ENCODE measurements around the gene RPS10.

DNA sequence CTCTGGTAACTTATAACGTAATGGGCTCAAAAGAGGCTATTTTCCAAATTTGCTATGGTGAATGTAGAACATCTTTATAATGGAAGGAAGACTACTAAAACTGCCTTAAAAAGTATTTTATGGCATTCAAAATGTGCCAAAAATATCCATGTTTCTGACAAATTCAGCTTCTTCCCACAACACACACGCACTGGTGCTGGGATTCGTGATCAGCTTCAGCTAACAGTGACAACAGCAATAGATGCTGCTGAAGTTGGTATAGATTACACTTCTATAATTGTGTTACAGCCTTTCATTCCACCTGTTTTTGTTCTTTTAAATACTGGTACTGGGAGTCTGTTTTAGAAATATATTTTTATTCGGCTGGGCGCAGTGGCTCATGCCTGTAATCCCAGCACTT, 52.4 kb downstream of the RPS10 start:
- TF ChIP-seq SUZ12 (IDR thresholded peaks at IDR 0.05) (no peak), NFRKB (IDR thresholded peaks at IDR 0.05) (no peak), FOXM1 (IDR thresholded peaks at IDR 0.05; ENCODE audit: borderline replicate concordance) (no peak), HDGF (IDR thresholded peaks at IDR 0.05; ENCODE audit: borderline replicate concordance) (no peak), ELF4 (IDR thresholded peaks at IDR 0.05) (no peak), FOXA1 (IDR thresholded peaks at IDR 0.05) (no peak), ZNF384 (IDR thresholded peaks at IDR 0.05) (no peak), SP1 (IDR thresholded peaks at IDR 0.05) (no peak), ARNT (IDR thresholded peaks at IDR 0.05) (no peak)

All from HEK293T (cell line).